HEK293 (cell line): ENCODE data around the gene DCAF7.

ENCODE experiments used
- CTCF ChIA-PET: fragments of 350-600 bp; formaldehyde crosslinking; extraction: SDS; loops from one replicate; lab custom pipeline; 2021; ENCODE audit warnings: antibody characterized with exemption; lab: Yijun Ruan, JAX
- POLR2A ChIA-PET: fragments of 300-600 bp; formaldehyde crosslinking; extraction: SDS; loops from one replicate; lab custom pipeline; 2020; ENCODE audit warnings: antibody characterized with exemption, inconsistent platforms; lab: Yijun Ruan, JAX
- H3K27ac ChIP-seq: fragments of 200-500 bp; sonication (Bioruptor generic); 2 replicates; pipeline ENCODE4 v1.5.1; 2014; ENCODE audit warnings: low read depth, low read length, control low read depth, inconsistent platforms; ENCODE audit errors: extremely low read depth
- H3K36me3 ChIP-seq, 2 experiments: fragments of 200-500 bp in 1 of 2; sonication (Bioruptor generic) in 1 of 2; 1 replicate in 1 of 2; 2 replicates in 1 of 2; pipeline ENCODE4 v1.5.1; 2014 to 2017; ENCODE audit warnings: inconsistent platforms in 2 of 2, low read length in 2 of 2; ENCODE audit not compliant: control insufficient read depth in 2 of 2, insufficient read depth in 1 of 2
- H3K4me1 ChIP-seq: fragments of 200-500 bp; sonication (Bioruptor generic); 2 replicates; pipeline ENCODE4 v1.5.1; 2014; ENCODE audit warnings: mild to moderate bottlenecking, low read length, inconsistent platforms; ENCODE audit not compliant: control insufficient read depth, insufficient read depth
- H3K4me3 ChIP-seq: 2 replicates; pipeline ENCODE4 v1.5.1; 2011; ENCODE audit warnings: low read depth, mild to moderate bottlenecking, control low read depth, low read length, moderate library complexity
- H3K9me3 ChIP-seq: fragments of 200-500 bp; sonication (Bioruptor generic); 2 replicates; pipeline ENCODE4 v1.5.1; 2014; ENCODE audit warnings: low read depth, low read length, inconsistent platforms; ENCODE audit not compliant: control insufficient read depth, insufficient read depth
- BCL11A ChIP-seq: fragments of 450-650 bp; formaldehyde crosslinking; IDR thresholded peaks from 2 replicates; pipeline ENCODE4 v1.5.1; 2016; ENCODE audit warnings: low read depth, missing biosample characterization, missing genetic modification characterization
- KLF1 ChIP-seq: fragments of 450-650 bp; formaldehyde crosslinking; IDR thresholded peaks from 2 replicates; pipeline ENCODE4 v1.5.1; 2016; ENCODE audit warnings: missing biosample characterization, missing genetic modification characterization
- KLF10 ChIP-seq: fragments of 450-650 bp; IDR thresholded peaks from 2 replicates; pipeline ENCODE4 v1.5.1; 2018; ENCODE audit warnings: missing biosample characterization, mild to moderate bottlenecking, missing genetic modification characterization
- MEIS1 ChIP-seq: sonication (generic); formaldehyde crosslinking; IDR thresholded peaks from 2 replicates; pipeline ENCODE4 v1.8.1; 2022; ENCODE audit warnings: missing genetic modification reagents, mild to moderate bottlenecking, borderline replicate concordance
- RBAK ChIP-seq: fragments of 450-650 bp; formaldehyde crosslinking; IDR thresholded peaks from 2 replicates; pipeline ENCODE4 v1.5.1; 2016; ENCODE audit warnings: missing biosample characterization, missing genetic modification characterization
- ZEB2 ChIP-seq: fragments of 450-650 bp; formaldehyde crosslinking; IDR thresholded peaks from 2 replicates; pipeline ENCODE4 v1.5.1; 2016; ENCODE audit warnings: missing biosample characterization, missing genetic modification characterization
- ZFP37 ChIP-seq: fragments of 450-650 bp; formaldehyde crosslinking; IDR thresholded peaks from 2 replicates; pipeline ENCODE4 v1.5.1; 2016; ENCODE audit warnings: missing biosample characterization, missing genetic modification characterization
- ZFP69B ChIP-seq: fragments of 450-650 bp; formaldehyde crosslinking; IDR thresholded peaks from 2 replicates; pipeline ENCODE4 v1.5.1; 2016; ENCODE audit warnings: missing biosample characterization, missing genetic modification characterization
- ZNF138 ChIP-seq: fragments of 450-650 bp; formaldehyde crosslinking; IDR thresholded peaks from 2 replicates; pipeline ENCODE4 v1.5.1; 2016; ENCODE audit warnings: missing biosample characterization, missing genetic modification characterization, borderline replicate concordance
- ZNF146 ChIP-seq: fragments of 450-650 bp; formaldehyde crosslinking; IDR thresholded peaks from 2 replicates; pipeline ENCODE4 v1.5.1; 2016; ENCODE audit warnings: missing biosample characterization, missing genetic modification characterization
- ZNF157 ChIP-seq: fragments of 450-650 bp; formaldehyde crosslinking; IDR thresholded peaks from 2 replicates; pipeline ENCODE4 v1.5.1; 2016; ENCODE audit warnings: missing biosample characterization, missing genetic modification characterization
- ZNF2 ChIP-seq: fragments of 450-650 bp; formaldehyde crosslinking; IDR thresholded peaks from 2 replicates; pipeline ENCODE4 v1.5.1; 2016; ENCODE audit warnings: missing biosample characterization, missing genetic modification characterization
- ZNF248 ChIP-seq: fragments of 450-650 bp; formaldehyde crosslinking; IDR thresholded peaks from 2 replicates; pipeline ENCODE4 v1.5.1; 2017; ENCODE audit warnings: missing biosample characterization, missing genetic modification characterization
- ZNF394 ChIP-seq: fragments of 450-650 bp; formaldehyde crosslinking; IDR thresholded peaks from 2 replicates; pipeline ENCODE4 v1.5.1; 2016; ENCODE audit warnings: missing biosample characterization, missing genetic modification characterization, mild to moderate bottlenecking, moderate library complexity, borderline replicate concordance
- ZNF529 ChIP-seq: fragments of 450-650 bp; formaldehyde crosslinking; IDR thresholded peaks from 2 replicates; pipeline ENCODE4 v1.5.1; 2017; ENCODE audit warnings: missing genetic modification characterization, missing biosample characterization; ENCODE audit not compliant: insufficient replicate concordance
- ZNF544 ChIP-seq: fragments of 450-650 bp; formaldehyde crosslinking; IDR thresholded peaks from 2 replicates; pipeline ENCODE4 v1.5.0; 2017; ENCODE audit warnings: missing biosample characterization, missing genetic modification characterization
- ZNF548 ChIP-seq: fragments of 450-650 bp; formaldehyde crosslinking; IDR thresholded peaks from 2 replicates; pipeline ENCODE4 v1.5.1; 2016; ENCODE audit warnings: missing biosample characterization, missing genetic modification characterization
- ZNF549 ChIP-seq: fragments of 450-650 bp; IDR thresholded peaks from 2 replicates; pipeline ENCODE4 v1.5.1; 2018; ENCODE audit warnings: missing biosample characterization, missing genetic modification characterization, mild to moderate bottlenecking, inconsistent platforms, moderate library complexity
- ZNF560 ChIP-seq: fragments of 450-650 bp; formaldehyde crosslinking; IDR thresholded peaks from 2 replicates; pipeline ENCODE4 v1.5.1; 2017; ENCODE audit warnings: missing biosample characterization, missing genetic modification characterization, borderline replicate concordance
- ZNF561 ChIP-seq: fragments of 450-650 bp; IDR thresholded peaks from 2 replicates; pipeline ENCODE4 v1.5.1; 2018; ENCODE audit warnings: missing biosample characterization, missing genetic modification characterization, borderline replicate concordance
- ZNF596 ChIP-seq: fragments of 450-650 bp; IDR thresholded peaks from 2 replicates; pipeline ENCODE4 v1.5.0; 2018; ENCODE audit warnings: missing biosample characterization, mild to moderate bottlenecking, missing genetic modification characterization, moderate library complexity
- ZNF610 ChIP-seq: fragments of 450-650 bp; formaldehyde crosslinking; IDR thresholded peaks from 2 replicates; pipeline ENCODE4 v1.5.1; 2016; ENCODE audit warnings: missing biosample characterization, missing genetic modification characterization, borderline replicate concordance
- ZNF621 ChIP-seq: fragments of 450-650 bp; formaldehyde crosslinking; IDR thresholded peaks from 2 replicates; pipeline ENCODE4 v1.5.1; 2017; ENCODE audit warnings: missing biosample characterization, missing genetic modification characterization
- ZNF677 ChIP-seq: fragments of 450-650 bp; IDR thresholded peaks from 2 replicates; pipeline ENCODE4 v1.5.0; 2018; ENCODE audit warnings: missing biosample characterization, mild to moderate bottlenecking, missing genetic modification characterization, moderate library complexity
- ZNF701 ChIP-seq: fragments of 450-650 bp; formaldehyde crosslinking; IDR thresholded peaks from 2 replicates; pipeline ENCODE4 v1.5.1; 2016; ENCODE audit warnings: missing biosample characterization, missing genetic modification characterization
- ZNF747 ChIP-seq: fragments of 450-650 bp; formaldehyde crosslinking; IDR thresholded peaks from 2 replicates; pipeline ENCODE4 v1.5.1; 2016; ENCODE audit warnings: missing biosample characterization, missing genetic modification characterization
- ZNF777 ChIP-seq: fragments of 450-650 bp; formaldehyde crosslinking; IDR thresholded peaks from 2 replicates; pipeline ENCODE4 v1.5.1; 2017; ENCODE audit warnings: missing biosample characterization, missing genetic modification characterization, borderline replicate concordance
- ZNF791 ChIP-seq: fragments of 450-650 bp; formaldehyde crosslinking; IDR thresholded peaks from 2 replicates; pipeline ENCODE4 v1.5.1; 2016; ENCODE audit warnings: missing biosample characterization, missing genetic modification characterization
- TF ChIP-seq, protein P1 (sequence below): IDR thresholded peaks from 2 replicates; pipeline ENCODE4 v1.6.1; 2011; ENCODE audit warnings: mild to moderate bottlenecking, low read depth, low read length, borderline replicate concordance
- TF ChIP-seq, protein P2 (sequence below): fragments of 450-650 bp; formaldehyde crosslinking; IDR thresholded peaks from 2 replicates; pipeline ENCODE4 v1.5.1; 2017; ENCODE audit warnings: missing biosample characterization, missing genetic modification characterization
- TF ChIP-seq, protein P3 (sequence below): fragments of 450-650 bp; formaldehyde crosslinking; IDR thresholded peaks from 2 replicates; pipeline ENCODE4 v1.5.1; 2016; ENCODE audit warnings: missing biosample characterization, missing genetic modification characterization
- TF ChIP-seq, protein P4 (sequence below): fragments of 450-650 bp; formaldehyde crosslinking; IDR thresholded peaks from 2 replicates; pipeline ENCODE4 v1.5.1; 2016; ENCODE audit warnings: missing biosample characterization, missing genetic modification characterization

Gene DCAF7

DNA sequence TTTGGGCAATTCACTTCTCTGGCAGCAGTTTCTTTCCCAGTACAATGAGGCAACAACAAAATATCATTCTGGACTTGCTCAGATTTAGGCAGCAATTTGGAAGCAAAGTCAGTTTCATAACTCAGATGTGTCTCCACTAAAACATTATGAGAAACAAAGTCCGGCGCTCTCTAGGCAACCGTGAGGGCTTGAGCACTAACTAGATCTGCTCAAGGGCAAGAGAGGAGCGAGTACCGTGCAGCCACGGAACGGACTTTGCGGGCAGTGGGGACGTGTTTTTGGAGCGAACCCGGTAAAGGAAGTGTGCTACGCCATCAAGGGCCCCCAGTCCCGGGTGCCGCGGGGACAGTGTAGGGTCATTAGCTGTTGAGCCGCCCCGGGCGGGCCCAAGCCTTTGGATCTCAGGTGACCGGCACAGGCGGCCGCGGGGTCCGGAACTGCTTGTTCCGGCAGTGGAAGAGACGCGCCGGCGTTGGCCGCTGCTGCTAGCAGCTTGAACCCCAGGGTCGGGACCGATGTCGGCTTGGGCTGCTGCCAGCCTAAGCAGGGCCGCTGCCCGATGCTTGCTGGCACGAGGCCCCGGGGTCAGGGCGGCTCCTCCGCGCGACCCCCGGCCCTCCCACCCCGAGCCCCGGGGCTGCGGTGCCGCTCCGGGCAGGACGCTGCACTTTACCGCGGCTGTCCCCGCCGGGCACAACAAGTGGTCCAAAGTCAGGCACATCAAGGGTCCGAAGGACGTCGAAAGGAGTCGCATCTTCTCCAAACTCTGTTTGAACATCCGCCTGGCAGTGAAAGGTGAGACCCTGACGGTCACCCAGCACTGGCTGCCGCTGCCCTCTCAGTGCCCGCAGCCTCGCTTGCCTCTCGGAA, 50.5 kb downstream of the DCAF7 start, which contains the start of gene TACO1:
TACO1 (plus strand) TSS at position 327 of the 870 bp plus-strand sequence; CDS start at position 516, 189 bp downstream.
- peak within 1 kb of the TSS; percentile 92 for H3K4me3 ChIP-seq
- TF ChIP-seq KLF1 (tag by site-specific recombination) = peak; percentile 56
- no peak for TF ChIP-seq ZNF544
- TF ChIP-seq ZNF394 = peak; percentile 79
- no peak for TF ChIP-seq RBAK (tag by site-specific recombination)
- peak; percentile 99 for TF ChIP-seq ZFP37 (tag by site-specific recombination)
- TF ChIP-seq, protein P1, sequence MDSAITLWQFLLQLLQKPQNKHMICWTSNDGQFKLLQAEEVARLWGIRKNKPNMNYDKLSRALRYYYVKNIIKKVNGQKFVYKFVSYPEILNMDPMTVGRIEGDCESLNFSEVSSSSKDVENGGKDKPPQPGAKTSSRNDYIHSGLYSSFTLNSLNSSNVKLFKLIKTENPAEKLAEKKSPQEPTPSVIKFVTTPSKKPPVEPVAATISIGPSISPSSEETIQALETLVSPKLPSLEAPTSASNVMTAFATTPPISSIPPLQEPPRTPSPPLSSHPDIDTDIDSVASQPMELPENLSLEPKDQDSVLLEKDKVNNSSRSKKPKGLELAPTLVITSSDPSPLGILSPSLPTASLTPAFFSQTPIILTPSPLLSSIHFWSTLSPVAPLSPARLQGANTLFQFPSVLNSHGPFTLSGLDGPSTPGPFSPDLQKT = no peak; the same call in 1 of the 2 replicates
- peak; percentile 97 for TF ChIP-seq ZNF2
- TF ChIP-seq ZNF621 (tag by site-specific recombination) = no peak
- TF ChIP-seq, protein P2, sequence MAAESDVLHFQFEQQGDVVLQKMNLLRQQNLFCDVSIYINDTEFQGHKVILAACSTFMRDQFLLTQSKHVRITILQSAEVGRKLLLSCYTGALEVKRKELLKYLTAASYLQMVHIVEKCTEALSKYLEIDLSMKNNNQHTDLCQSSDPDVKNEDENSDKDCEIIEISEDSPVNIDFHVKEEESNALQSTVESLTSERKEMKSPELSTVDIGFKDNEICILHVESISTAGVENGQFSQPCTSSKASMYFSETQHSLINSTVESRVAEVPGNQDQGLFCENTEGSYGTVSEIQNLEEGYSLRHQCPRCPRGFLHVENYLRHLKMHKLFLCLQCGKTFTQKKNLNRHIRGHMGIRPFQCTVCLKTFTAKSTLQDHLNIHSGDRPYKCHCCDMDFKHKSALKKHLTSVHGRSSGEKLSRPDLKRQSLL (tag by site-specific recombination) = peak; percentile 72; the same call in 1 of the 2 replicates
- 0 out of 2 replicates have a peak, but pooled peaks have one; percentile 37 for TF ChIP-seq BCL11A
- TF ChIP-seq ZNF747 = no peak
- TF ChIP-seq ZEB2 (tag by site-specific recombination) = peak; percentile 78
- peak; percentile 69; the same call in 1 of the 2 replicates for TF ChIP-seq ZNF610 (tag by site-specific recombination)
- no peak for TF ChIP-seq ZNF791
- TF ChIP-seq ZNF560 (tag by site-specific recombination) = no peak
- 0 out of 2 replicates have a peak, but pooled peaks have one; percentile 30 for TF ChIP-seq ZNF701
- TF ChIP-seq ZNF248 (tag by site-specific recombination) = no peak
- TF ChIP-seq ZNF146 (tag by site-specific recombination) = peak; percentile 66
- TF ChIP-seq, protein P3, sequence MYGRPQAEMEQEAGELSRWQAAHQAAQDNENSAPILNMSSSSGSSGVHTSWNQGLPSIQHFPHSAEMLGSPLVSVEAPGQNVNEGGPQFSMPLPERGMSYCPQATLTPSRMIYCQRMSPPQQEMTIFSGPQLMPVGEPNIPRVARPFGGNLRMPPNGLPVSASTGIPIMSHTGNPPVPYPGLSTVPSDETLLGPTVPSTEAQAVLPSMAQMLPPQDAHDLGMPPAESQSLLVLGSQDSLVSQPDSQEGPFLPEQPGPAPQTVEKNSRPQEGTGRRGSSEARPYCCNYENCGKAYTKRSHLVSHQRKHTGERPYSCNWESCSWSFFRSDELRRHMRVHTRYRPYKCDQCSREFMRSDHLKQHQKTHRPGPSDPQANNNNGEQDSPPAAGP (tag by site-specific recombination) = peak; percentile 93
- TF ChIP-seq ZNF549 (tag by site-specific recombination) = no peak
- peak; percentile 85 for TF ChIP-seq ZFP69B (tag by site-specific recombination)
- TF ChIP-seq ZNF561 = peak; percentile 98
- TF ChIP-seq ZNF777 (tag by site-specific recombination) = peak; percentile 75; the same call in 1 of the 2 replicates
- TF ChIP-seq ZNF548 (tag by site-specific recombination) = no peak
- TF ChIP-seq MEIS1 = no peak
- peak; percentile 55; the same call in 1 of the 2 replicates for TF ChIP-seq KLF10
- TF ChIP-seq ZNF596 (tag by site-specific recombination) = peak; percentile 43
- TF ChIP-seq ZNF529 (tag by site-specific recombination) = no peak
- TF ChIP-seq, protein P4, sequence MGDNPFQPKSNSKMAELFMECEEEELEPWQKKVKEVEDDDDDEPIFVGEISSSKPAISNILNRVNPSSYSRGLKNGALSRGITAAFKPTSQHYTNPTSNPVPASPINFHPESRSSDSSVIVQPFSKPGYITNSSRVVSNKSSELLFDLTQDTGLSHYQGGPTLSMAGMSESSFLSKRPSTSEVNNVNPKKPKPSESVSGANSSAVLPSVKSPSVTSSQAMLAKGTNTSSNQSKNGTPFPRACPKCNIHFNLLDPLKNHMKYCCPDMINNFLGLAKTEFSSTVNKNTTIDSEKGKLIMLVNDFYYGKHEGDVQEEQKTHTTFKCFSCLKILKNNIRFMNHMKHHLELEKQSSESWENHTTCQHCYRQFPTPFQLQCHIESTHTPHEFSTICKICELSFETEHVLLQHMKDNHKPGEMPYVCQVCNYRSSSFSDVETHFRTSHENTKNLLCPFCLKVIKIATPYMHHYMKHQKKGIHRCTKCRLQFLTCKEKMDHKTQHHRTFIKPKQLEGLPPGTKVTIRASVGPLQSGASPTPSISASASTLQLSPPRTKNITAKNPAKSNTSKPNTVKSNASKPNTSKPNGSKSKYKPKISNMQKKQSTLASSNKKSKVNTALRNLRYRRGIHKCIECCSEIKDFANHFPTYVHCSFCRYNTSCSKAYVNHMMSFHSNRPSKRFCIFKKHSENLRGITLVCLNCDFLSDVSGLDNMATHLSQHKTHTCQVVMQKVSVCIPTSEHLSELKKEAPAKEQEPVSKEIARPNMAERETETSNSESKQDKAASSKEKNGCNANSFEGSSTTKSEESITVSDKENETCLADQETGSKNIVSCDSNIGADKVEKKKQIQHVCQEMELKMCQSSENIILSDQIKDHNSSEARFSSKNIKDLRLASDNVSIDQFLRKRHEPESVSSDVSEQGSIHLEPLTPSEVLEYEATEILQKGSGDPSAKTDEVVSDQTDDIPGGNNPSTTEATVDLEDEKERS (tag by site-specific recombination) = 0 out of 2 replicates have a peak, but pooled peaks have one; percentile 72
- TF ChIP-seq ZNF677 (tag by site-specific recombination) = 0 out of 2 replicates have a peak, but pooled peaks have one; percentile 51
- no peak for TF ChIP-seq ZNF157 (tag by site-specific recombination)
- 0 out of 2 replicates have a peak, but pooled peaks have one; percentile 34 for TF ChIP-seq ZNF138 (tag by site-specific recombination)

More for the DNA sequence above, 50.5 kb downstream of the DCAF7 start, which contains the start of gene TACO1:
- H3K9me3 ChIP-seq = no peaks in the 10 kb centered on the region
- ChIA-PET POLR2A (interaction anchor here (1.3 to 3.1 kb wide), 4 partner anchors 11 to 50 kb away, joined by 3 to 27 read pairs (median 13); partner anchors contain the start of genes DCAF7 and MAP3K3), CTCF (interaction anchor here (0.7 to 6.4 kb wide), 5 partner anchors 10 to 175 kb away, joined by 3 to 64 read pairs (median 9); no protein-coding TSS in a partner anchor)
- peaks cover 30 to 33% of the 10 kb centered on the region in 2 experiments for H3K36me3 ChIP-seq
- peak within 1 kb of the TSS; percentile 75 for H3K27ac ChIP-seq
- no peaks in the 10 kb centered on the region for H3K4me1 ChIP-seq
